Lower lobe of right lung (tissue), 2 donors: Measurements from ENCODE around the gene THRA. TPM values are rescaled to one million over a fixed set of nuclear protein-coding genes. Genes with fewer than 3 reads are reported as not detected.
A peak's percentile ranks its signal among the peaks of the same experiment; 100 is the strongest.

Experiments
- ATAC-seq, 2 donors: fragments of 200-7000 bp; cut with Tn5 transposase; one replicate each; pipeline ENCODE4 v1.9.1; 2020 to 2022; ENCODE audit warnings: mild to moderate bottlenecking in 2 of 2, moderate library complexity in 2 of 2
- DNase-seq: peaks from one replicate; pipeline ENCODE4 v3.0.0-alpha.2; 2020
- H3K27ac ChIP-seq: fragments of 200-600 bp; one replicate; pipeline ENCODE4 v1.8.0; 2022
- H3K27me3 ChIP-seq: fragments of 200-600 bp; one replicate; pipeline ENCODE4 v1.8.0; 2022; ENCODE audit warnings: low read depth
- H3K36me3 ChIP-seq: fragments of 200-600 bp; one replicate; pipeline ENCODE4 v1.8.0; 2022; ENCODE audit warnings: mild to moderate bottlenecking
- H3K4me1 ChIP-seq: fragments of 200-600 bp; one replicate; pipeline ENCODE4 v1.8.0; 2022
- H3K4me3 ChIP-seq: fragments of 200-600 bp; one replicate; pipeline ENCODE4 v1.8.0; 2022; ENCODE audit warnings: mild to moderate bottlenecking
- H3K9me3 ChIP-seq: fragments of 200-600 bp; one replicate; pipeline ENCODE4 v1.8.0; 2022
- CTCF ChIP-seq: fragments of 200-600 bp; IDR thresholded peaks from one replicate; pipeline ENCODE4 v1.8.0; 2022; ENCODE audit warnings: antibody characterized with exemption, mild to moderate bottlenecking
- intact Hi-C: fragments of 100-400 bp; cut with DNase I; formaldehyde crosslinking; loops from one replicate; pipeline ENCODE4 v1.11.0; 2022
- total RNA-seq: library from RNA; stranded (reverse); fragmentation: NEBNext Ultra II Directional; extraction: Animal tissue kit (Norgen Biotek cat#: 25700); gene quantifications from one replicate; pipeline ENCODE4 v1.2.1, GENCODE V29; 2021
- donor health status: DM: no; HTN: yes; CAD: no; lungs with severe emphysema.

The THRA gene
- total RNA-seq, 1 donor from 2014 or later: 50.1 TPM

GRCh38 chr17:40041196-40041595, 21.6 kb upstream of the THRA start:
- TF ChIP-seq CTCF: no peak

GRCh38 chr17:40056379-40057015, 6.3 kb upstream of the THRA start:
- H3K4me1 ChIP-seq: peaks cover 31% of the 10 kb centered on the region
- intact Hi-C loops: no loop called here
- no peaks in the 10 kb centered on the region for H3K9me3 ChIP-seq
- peaks cover 17% of the 10 kb centered on the region for H3K36me3 ChIP-seq
- no peak for ATAC-seq
- no peak for TF ChIP-seq CTCF
- no peak for DNase-seq
- H3K27ac ChIP-seq: no peak overlapping the region
- H3K27me3 ChIP-seq: no peaks in the 10 kb centered on the region
- H3K4me3 ChIP-seq: no peak overlapping the region

More at GRCh38 chr17:40041196-40041595, 21.6 kb upstream of the THRA start:
- H3K4me3 ChIP-seq: no peak overlapping the region
- no peaks in the 10 kb centered on the region for H3K27me3 ChIP-seq
- H3K9me3 ChIP-seq: no peaks in the 10 kb centered on the region
- no peak for DNase-seq
- no peak overlapping the region for H3K27ac ChIP-seq
- peaks cover 13% of the 10 kb centered on the region for H3K4me1 ChIP-seq
- peaks cover 36% of the 10 kb centered on the region for H3K36me3 ChIP-seq
- intact Hi-C loops: no loop called here
- no peak for ATAC-seq

- Histone ChIP-seq H3K9me3 (no peaks in the 10 kb centered on the region), H3K4me3 (peak overlapping the region; percentile 7), H3K36me3 (no peaks in the 10 kb centered on the region), H3K27ac (peak overlapping the region; percentile 77), H3K4me1 (peaks cover 33% of the 10 kb centered on the region), H3K27me3 (no peaks in the 10 kb centered on the region)
- no peak for ATAC-seq
- TF ChIP-seq CTCF: no peak
- intact Hi-C loops: no loop called here
- DNase-seq: no peak
These were observed 4.5 kb upstream of the THRA start for GRCh38 chr17:40058186-40058784.

GRCh38 chr17:40058865-40059264, 3.9 kb upstream of the THRA start:
- Histone ChIP-seq H3K27me3 (no peaks in the 10 kb centered on the region), H3K36me3 (no peaks in the 10 kb centered on the region), H3K9me3 (no peaks in the 10 kb centered on the region), H3K4me1 (peaks cover 30% of the 10 kb centered on the region), H3K27ac (peak overlapping the region; percentile 77), H3K4me3 (no peak overlapping the region)
- intact Hi-C loops: no loop called here
- no peak for ATAC-seq
- no peak for DNase-seq
- no peak for TF ChIP-seq CTCF

- no peaks in the 10 kb centered on the region for H3K27me3 ChIP-seq
- intact Hi-C loops: no loop called here
- no peak for TF ChIP-seq CTCF
- DNase-seq (no peak), ATAC-seq (no peak)
- no peaks in the 10 kb centered on the region for H3K36me3 ChIP-seq
- no peak overlapping the region for H3K27ac ChIP-seq
- peaks cover 35% of the 10 kb centered on the region for H3K4me1 ChIP-seq
- H3K9me3 ChIP-seq: no peaks in the 10 kb centered on the region
- no peak overlapping the region for H3K4me3 ChIP-seq
These were observed 2.9 kb upstream of the THRA start for GRCh38 chr17:40059729-40060475.
